CD4-positive, alpha-beta T cell treated with Interleukin-4 for 4 hours (primary cell): ENCODE data around the gene RAPGEFL1.
"Not testable (repeated sequence)": the region's sequence is repeated elsewhere in the genome, so short reads cannot be mapped to it uniquely, and the experiment has no call there.

Experiments used
- DNase-seq: peaks from one replicate; pipeline ENCODE4 v3.0.0-alpha.2; 2020

RAPGEFL1 gene

GRCh38 chr17:40213914-40214313, 36.6 kb downstream of the RAPGEFL1 start:
- DNase-seq = not testable (repeated sequence)

GRCh38 chr17:40218006-40218739, 40.9 kb downstream of the RAPGEFL1 start:
- peak; percentile 6 for DNase-seq

- peak; percentile 95 for DNase-seq
These were observed 41.7 kb downstream of the RAPGEFL1 start, which contains the start of gene WIPF2 for GRCh38 chr17:40218740-40219593. TSS of gene WIPF2 (plus strand) at chr17:40219304. CDS start at chr17:40256460, 37,156 bp downstream.

- peak; percentile 11 for DNase-seq
These were observed 42.5 kb downstream of the RAPGEFL1 start for GRCh38 chr17:40219594-40220338.

GRCh38 chr17:40224718-40225550, 47.7 kb downstream of the RAPGEFL1 start:
- DNase-seq = no peak

- DNase-seq = not testable (repeated sequence)
These were observed 51.9 kb downstream of the RAPGEFL1 start for GRCh38 chr17:40229146-40229545.

GRCh38 chr17:40230670-40231069, 53.4 kb downstream of the RAPGEFL1 start:
- DNase-seq = no peak

- not testable (repeated sequence) for DNase-seq
These were observed 54.7 kb downstream of the RAPGEFL1 start for GRCh38 chr17:40231928-40232327.

- DNase-seq = no peak
These were observed 64.1 kb downstream of the RAPGEFL1 start for GRCh38 chr17:40241252-40241834.

GRCh38 chr17:40242774-40243173, 65.5 kb downstream of the RAPGEFL1 start:
- no peak for DNase-seq

GRCh38 chr17:40243761-40244160, 66.5 kb downstream of the RAPGEFL1 start:
- no peak for DNase-seq

- no peak for DNase-seq
These were observed 67.0 kb downstream of the RAPGEFL1 start for GRCh38 chr17:40244255-40244654.
